ENCODE results near the gene PRKAR2A.
"Not testable (repeated sequence)": the region's sequence is repeated elsewhere in the genome, so short reads cannot be mapped to it uniquely, and the experiment has no call there.

PRKAR2A gene

GRCh38 chr3:48741226-48741625, 106.4 kb downstream of the PRKAR2A start:
- H3K36me3 Mint-ChIP-seq; ATAC-seq (ENCODE audit: low read depth); H3K4me3 Mint-ChIP-seq; H3K9me3 Mint-ChIP-seq; DNase-seq (ENCODE audit: low spot score in 2 of 2); H3K4me1 Mint-ChIP-seq; H3K27ac Mint-ChIP-seq; H3K27me3 Mint-ChIP-seq: not testable (repeated sequence)

- no peaks in the 10 kb centered on the region for H3K27me3 Mint-ChIP-seq
- ATAC-seq (ENCODE audit: low read depth), result peak; percentile 93
- no peaks in the 10 kb centered on the region for H3K36me3 Mint-ChIP-seq
- peak overlapping the region; percentile 43 for H3K4me3 Mint-ChIP-seq
- H3K27ac Mint-ChIP-seq, result no peak overlapping the region
- DNase-seq (ENCODE audit: low spot score in 2 of 2), result peak; percentile 25 to 56
- peaks cover 8% of the 10 kb centered on the region for H3K4me1 Mint-ChIP-seq
- H3K9me3 Mint-ChIP-seq, result no peaks in the 10 kb centered on the region
Observed at GRCh38 chr3:48739955-48740823, 107.5 kb downstream of the PRKAR2A start.

GRCh38 chr3:48739617-48739954, 108.1 kb downstream of the PRKAR2A start:
- Mint-ChIP-seq H3K4me3 (no peak overlapping the region), H3K36me3 (no peaks in the 10 kb centered on the region), H3K9me3 (no peaks in the 10 kb centered on the region), H3K27ac (no peak overlapping the region), H3K4me1 (peaks cover 8% of the 10 kb centered on the region), H3K27me3 (no peaks in the 10 kb centered on the region)
- peak in 1 of 2 donors; percentile 14 for DNase-seq (ENCODE audit: low spot score in 2 of 2)
- ATAC-seq (ENCODE audit: low read depth), result peak; percentile 65

DNA sequence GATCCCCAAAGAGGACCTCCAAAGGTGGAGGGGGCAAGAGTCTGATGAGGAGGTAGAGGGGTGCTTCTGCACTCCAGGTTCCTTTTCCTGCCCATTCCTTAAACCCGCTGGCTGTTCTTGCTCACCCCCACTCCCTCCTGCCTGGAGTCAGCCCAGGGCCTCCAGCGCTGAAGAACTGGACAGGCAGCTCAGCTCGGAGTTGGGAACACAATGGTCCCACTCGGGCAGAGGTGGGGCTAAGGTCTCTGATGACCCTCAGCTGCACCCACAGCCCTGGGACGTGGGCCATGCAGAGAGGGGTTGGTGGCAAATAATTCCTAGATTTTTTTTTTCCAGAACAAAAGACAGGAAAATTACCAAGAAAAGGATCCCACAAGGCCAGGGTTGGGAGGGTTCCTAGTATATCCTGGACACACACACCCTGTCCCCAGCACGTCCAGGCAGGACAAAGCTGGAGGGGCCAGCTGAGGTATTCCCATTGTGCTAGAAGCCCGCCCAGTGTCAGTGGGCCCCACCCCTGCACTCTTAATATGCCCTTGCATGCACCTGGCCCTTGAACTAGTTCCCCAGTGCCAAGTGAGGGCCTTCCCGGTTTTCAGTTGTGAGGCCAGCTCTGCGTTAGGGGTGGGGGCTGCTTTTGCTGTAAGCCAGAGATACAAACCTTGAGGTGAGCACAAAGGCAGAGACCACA, 108.6 kb downstream of the PRKAR2A start:
- H3K27ac Mint-ChIP-seq, result no peak overlapping the region

DNA sequence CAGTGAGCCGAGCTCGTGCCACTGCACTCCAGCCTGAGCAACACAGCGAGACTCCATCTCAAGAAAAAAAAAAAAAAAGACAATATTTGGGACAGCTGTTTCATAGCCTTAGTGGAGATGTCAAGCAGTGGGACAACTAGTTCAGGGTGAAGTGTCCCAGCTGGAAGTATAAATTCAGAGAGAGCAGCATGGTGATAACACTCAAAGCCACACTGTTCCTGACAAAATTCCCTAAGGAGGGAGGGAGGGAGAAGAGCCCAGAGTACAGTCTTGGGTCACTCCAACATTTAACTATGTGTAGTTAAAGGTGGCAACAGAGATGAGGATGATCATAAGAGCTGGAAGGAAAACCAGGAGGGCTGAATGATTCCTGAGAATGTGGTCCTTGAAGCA, 109.5 kb downstream of the PRKAR2A start:
- Mint-ChIP-seq H3K9me3 (no peaks in the 10 kb centered on the region), H3K27me3 (no peaks in the 10 kb centered on the region), H3K27ac (no peak overlapping the region), H3K4me3 (no peak overlapping the region), H3K4me1 (peaks cover 8% of the 10 kb centered on the region), H3K36me3 (no peaks in the 10 kb centered on the region)
- DNase-seq (ENCODE audit: low spot score in 2 of 2) (no peak), ATAC-seq (ENCODE audit: low read depth) (no peak)

More for the DNA sequence above, 108.6 kb downstream of the PRKAR2A start:
- Mint-ChIP-seq H3K9me3 (no peaks in the 10 kb centered on the region), H3K36me3 (no peaks in the 10 kb centered on the region), H3K4me3 (no peak overlapping the region), H3K27me3 (no peaks in the 10 kb centered on the region), H3K4me1 (peaks cover 8% of the 10 kb centered on the region)
- DNase-seq (ENCODE audit: low spot score in 2 of 2) (no peak), ATAC-seq (ENCODE audit: low read depth) (no peak)

GRCh38 chr3:48735075-48735767, 112.5 kb downstream of the PRKAR2A start:
- H3K27me3 Mint-ChIP-seq; H3K4me1 Mint-ChIP-seq; H3K9me3 Mint-ChIP-seq; ATAC-seq (ENCODE audit: low read depth); DNase-seq (ENCODE audit: low spot score in 2 of 2); H3K36me3 Mint-ChIP-seq; H3K4me3 Mint-ChIP-seq; H3K27ac Mint-ChIP-seq: not testable (repeated sequence)

DNA sequence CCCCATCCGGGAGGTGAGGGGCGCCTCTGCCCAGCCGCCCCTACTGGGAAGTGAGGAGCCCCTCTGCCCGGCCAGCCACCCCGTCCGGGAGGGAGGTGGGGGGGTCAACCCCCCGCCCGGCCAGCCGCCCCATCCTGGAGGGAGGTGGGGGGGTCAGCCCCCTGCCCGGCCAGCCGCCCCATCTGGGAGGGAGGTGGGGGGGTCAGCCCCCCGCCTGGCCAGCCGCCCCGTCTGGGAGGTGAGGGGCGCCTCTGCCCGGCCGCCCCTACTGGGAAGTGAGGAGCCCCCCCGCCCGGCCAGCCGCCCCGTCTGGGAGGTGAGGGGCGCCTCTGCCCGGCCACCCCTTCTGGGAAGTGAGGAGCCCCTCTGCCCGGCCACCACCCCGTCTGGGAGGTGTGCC, 113.1 kb downstream of the PRKAR2A start:
- not testable (repeated sequence) for H3K36me3 Mint-ChIP-seq, H3K4me1 Mint-ChIP-seq, H3K4me3 Mint-ChIP-seq

GRCh38 chr3:48733752-48734518, 113.7 kb downstream of the PRKAR2A start:
- ATAC-seq (ENCODE audit: low read depth); H3K4me1 Mint-ChIP-seq; H3K27ac Mint-ChIP-seq; H3K9me3 Mint-ChIP-seq; H3K36me3 Mint-ChIP-seq; H3K4me3 Mint-ChIP-seq; H3K27me3 Mint-ChIP-seq; DNase-seq (ENCODE audit: low spot score in 2 of 2): not testable (repeated sequence)

More for the DNA sequence above, 113.1 kb downstream of the PRKAR2A start:
- not testable (repeated sequence) for H3K9me3 Mint-ChIP-seq; H3K27me3 Mint-ChIP-seq; H3K27ac Mint-ChIP-seq; DNase-seq (ENCODE audit: low spot score in 2 of 2); ATAC-seq (ENCODE audit: low read depth)

DNA sequence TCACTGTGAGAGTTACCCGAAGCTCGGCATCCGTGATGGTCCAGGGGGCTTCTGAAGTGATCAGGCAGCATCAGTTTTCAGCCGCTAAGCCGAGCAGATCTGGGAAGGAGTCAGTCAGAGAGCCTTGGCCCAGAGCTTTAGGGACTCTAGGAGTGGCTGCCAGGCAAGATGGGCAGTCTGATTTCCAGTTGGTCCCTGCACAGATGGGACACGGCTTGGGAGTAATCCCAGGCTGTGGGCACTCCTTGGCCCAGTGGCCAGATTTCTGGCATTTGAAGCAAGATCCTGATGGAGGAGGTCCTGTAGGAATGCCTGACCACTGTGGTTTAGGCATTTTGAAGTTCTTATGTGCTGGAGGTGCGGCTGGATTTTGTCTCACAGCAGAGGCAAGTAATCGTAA, 120.2 kb downstream of the PRKAR2A start:
- Mint-ChIP-seq H3K9me3 (peaks cover 2% of the 10 kb centered on the region), H3K4me3 (no peak overlapping the region), H3K4me1 (no peaks in the 10 kb centered on the region), H3K27me3 (peaks cover 4% of the 10 kb centered on the region), H3K36me3 (peaks cover 2% of the 10 kb centered on the region), H3K27ac (no peak overlapping the region)
- DNase-seq (ENCODE audit: low spot score in 2 of 2), result no peak
- ATAC-seq (ENCODE audit: low read depth), result no peak

- H3K9me3 Mint-ChIP-seq; DNase-seq (ENCODE audit: low spot score in 2 of 2); H3K4me1 Mint-ChIP-seq; H3K4me3 Mint-ChIP-seq; H3K27ac Mint-ChIP-seq; H3K27me3 Mint-ChIP-seq; ATAC-seq (ENCODE audit: low read depth); H3K36me3 Mint-ChIP-seq: not testable (repeated sequence)
Observed at GRCh38 chr3:48725185-48725855, 122.4 kb downstream of the PRKAR2A start.

GRCh38 chr3:48723725-48724124, 123.9 kb downstream of the PRKAR2A start:
- H3K27me3 Mint-ChIP-seq, result peaks cover 5% of the 10 kb centered on the region
- ATAC-seq (ENCODE audit: low read depth) (no peak), DNase-seq (ENCODE audit: low spot score in 2 of 2) (no peak)
- peaks cover 2% of the 10 kb centered on the region for H3K9me3 Mint-ChIP-seq
- no peaks in the 10 kb centered on the region for H3K4me1 Mint-ChIP-seq
- H3K36me3 Mint-ChIP-seq, result peaks cover 2% of the 10 kb centered on the region
- no peak overlapping the region for H3K27ac Mint-ChIP-seq
- no peak overlapping the region for H3K4me3 Mint-ChIP-seq

DNA sequence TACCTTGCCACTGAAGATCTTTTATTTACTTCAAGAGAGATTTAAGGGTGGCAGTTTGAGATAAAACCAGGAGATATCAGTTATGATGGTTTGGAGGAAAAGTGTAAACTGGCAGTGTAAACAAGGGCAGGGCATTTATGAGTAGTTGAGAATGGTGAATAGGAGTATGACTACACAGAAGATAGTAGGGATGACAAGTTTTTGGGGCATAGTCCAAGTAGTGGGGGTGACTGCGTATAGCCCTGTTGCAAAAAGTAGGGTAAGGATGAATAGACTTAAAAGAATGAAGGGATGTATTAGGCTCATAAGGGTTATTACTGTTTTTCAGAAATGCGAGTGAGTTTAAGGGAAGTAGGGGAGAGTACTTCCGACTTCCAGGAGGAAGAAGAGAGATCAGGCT, 124.4 kb downstream of the PRKAR2A start:
- not testable (repeated sequence) for H3K27ac Mint-ChIP-seq, H3K36me3 Mint-ChIP-seq

DNA sequence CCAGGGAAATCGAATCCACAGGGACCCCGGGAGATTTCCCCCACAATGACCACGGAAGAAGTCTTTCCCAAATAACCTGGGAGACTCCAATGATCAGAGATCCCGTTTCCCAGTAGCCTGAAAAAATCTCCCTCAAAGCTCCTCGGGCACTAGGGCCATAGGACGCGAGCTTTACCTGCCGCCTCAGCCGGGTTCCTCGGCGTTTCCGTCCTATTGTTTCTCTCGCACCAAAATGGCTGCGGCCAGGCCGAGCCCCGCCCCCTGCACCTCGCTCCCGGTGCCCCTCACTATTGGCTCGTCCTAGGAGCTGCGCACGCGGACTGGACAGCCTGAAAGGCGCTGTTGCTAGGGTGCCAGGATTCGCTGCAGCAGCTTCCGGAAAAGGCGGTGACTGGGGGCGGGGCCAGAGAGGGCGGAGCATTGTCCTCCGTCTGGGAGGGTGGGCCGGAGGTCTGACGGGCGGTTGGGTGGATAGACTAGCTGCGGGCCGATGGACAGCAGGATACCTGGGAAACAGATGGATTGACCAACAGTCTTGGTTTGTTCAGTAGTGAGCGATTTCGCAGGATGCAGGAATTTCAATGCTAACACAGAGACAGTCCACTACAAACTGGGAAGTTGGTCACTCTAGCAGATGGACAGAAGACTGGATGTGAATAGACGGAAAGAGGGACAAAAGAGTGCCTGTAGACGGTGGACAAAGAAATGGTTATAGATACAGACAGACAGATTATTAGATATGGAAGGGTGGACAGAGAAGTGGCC, 130.5 kb downstream of the PRKAR2A start, which contains the start of gene IP6K2:
Gene IP6K2, minus strand, starts transcription at position 240 of the 765 bp plus-strand sequence. CDS start 21,930 bp downstream, outside the sequence.
- DNase-seq (ENCODE audit: low spot score in 2 of 2), result peak; percentile 96 to 98
- peak; percentile 99 for ATAC-seq (ENCODE audit: low read depth)
- Mint-ChIP-seq H3K27me3 (peaks cover 1% of the 10 kb centered on the region), H3K36me3 (peaks cover 3% of the 10 kb centered on the region), H3K27ac (peak within 1 kb of the TSS; percentile 96), H3K9me3 (no peaks in the 10 kb centered on the region), H3K4me1 (peaks cover 20% of the 10 kb centered on the region), H3K4me3 (peak within 1 kb of the TSS; percentile 89)

More for the DNA sequence above, 124.4 kb downstream of the PRKAR2A start:
- not testable (repeated sequence) for H3K4me3 Mint-ChIP-seq; H3K27me3 Mint-ChIP-seq; H3K9me3 Mint-ChIP-seq; ATAC-seq (ENCODE audit: low read depth); DNase-seq (ENCODE audit: low spot score in 2 of 2); H3K4me1 Mint-ChIP-seq
